HepG2 (cell line): ENCODE results near the gene C4orf36. TPM values are rescaled to one million over a fixed set of nuclear protein-coding genes. Genes with fewer than 3 reads are reported as not detected.

Experiments used
- ATAC-seq: fragments of 200-7000 bp; cut with Tn5 transposase; 3 replicates; pipeline ENCODE4 v1.9.1; 2020; ENCODE audit warnings: mild to moderate bottlenecking, moderate library complexity
- BruUV-seq: library from RNA; stranded (reverse); fragments of 400-500 nt; replicated peaks from 2 replicates; lab custom pipeline; 2021; lab: Mats Ljungman, UMichigan
- CTCF ChIA-PET: fragments of 300-600 bp; formaldehyde crosslinking; extraction: SDS; loops from one replicate; lab custom pipeline; 2021; ENCODE audit warnings: low total read pairs, inconsistent platforms, low intra/inter-chr PET ratio; lab: Yijun Ruan, JAX
- POLR2A ChIA-PET: fragments of 350-600 bp; sonication (Branson Sonifier 250); formaldehyde crosslinking; loops from one replicate; lab custom pipeline; 2020; ENCODE audit warnings: antibody characterized with exemption, inconsistent platforms; lab: Yijun Ruan, JAX
- DNase-seq: peaks from one replicate; pipeline ENCODE4 v3.0.0-alpha.2; 2015; ENCODE audit warnings: low spot score
- FAIRE-seq: peaks from 3 replicates; lab custom pipeline; 2011; peaks lifted over from hg19 to GRCh38; lab: Jason Lieb, UNC
- H2AFZ ChIP-seq: one replicate; pipeline ENCODE4 v1.6.1; 2011; ENCODE audit warnings: low read length, inconsistent platforms
- H3K27ac ChIP-seq: fragments of 300-600 bp; 3 replicates; pipeline ENCODE4 v1.8.0; 2011; ENCODE audit warnings: mixed run types, mild to moderate bottlenecking, mixed read lengths, low read length, inconsistent platforms; ENCODE audit not compliant: insufficient read depth; ENCODE audit errors: extremely low read length
- H3K27me3 ChIP-seq, 2 experiments: fragments of 200-600 bp in 1 of 2; 2 replicates in 1 of 2; 3 replicates in 1 of 2; pipeline versions ENCODE4 v1.6.0 to v1.8.0; 2011; ENCODE audit warnings: low read length in 2 of 2, mild to moderate bottlenecking in 2 of 2, moderate library complexity in 2 of 2, inconsistent platforms in 1 of 2; ENCODE audit not compliant: insufficient read depth in 2 of 2, control insufficient read depth in 1 of 2
- H3K36me3 ChIP-seq, 2 experiments: fragments of 200-600 bp in 1 of 2; replicated peaks in 1 of 2; 2 replicates in 1 of 2; 3 replicates in 1 of 2; pipeline versions ENCODE4 v1.5.1 to v1.8.0; 2011; ENCODE audit warnings: low read length in 2 of 2, inconsistent platforms in 1 of 2; ENCODE audit not compliant: insufficient read depth in 2 of 2, control insufficient read depth in 1 of 2
- H3K4me1 ChIP-seq: 2 replicates; pipeline ENCODE4 v1.5.1; 2012; ENCODE audit warnings: low read length, inconsistent platforms; ENCODE audit not compliant: insufficient read depth
- H3K4me2 ChIP-seq: 2 replicates; pipeline ENCODE4 v1.6.0; 2011; ENCODE audit warnings: low read depth, low read length, inconsistent platforms
- H3K4me3 ChIP-seq, 3 experiments: fragments of 200-600 bp in 1 of 3; sonication (generic), shearing (Covaris generic) in 1 of 3; replicated peaks in 1 of 3; 2 replicates each; pipeline ENCODE4 v1.5.1; 2011 to 2016; ENCODE audit warnings: low read length in 3 of 3, inconsistent platforms in 2 of 3, low read depth in 2 of 3, mild to moderate bottlenecking in 2 of 3, control low read depth in 1 of 3, mixed read lengths in 1 of 3; ENCODE audit not compliant: insufficient read depth in 1 of 3
- H3K79me2 ChIP-seq: one replicate; pipeline ENCODE4 v1.6.1; 2011; ENCODE audit warnings: low read length, inconsistent platforms; ENCODE audit not compliant: insufficient read depth
- H3K9ac ChIP-seq: 2 replicates; pipeline ENCODE4 v1.6.0; 2011; ENCODE audit warnings: mild to moderate bottlenecking, low read depth, low read length, inconsistent platforms; ENCODE audit not compliant: insufficient read depth
- H3K9me3 ChIP-seq: 2 replicates; pipeline ENCODE4 v1.5.1; 2012; ENCODE audit warnings: mild to moderate bottlenecking, low read length
- H4K20me1 ChIP-seq: 2 replicates; pipeline ENCODE4 v1.6.0; 2011; ENCODE audit warnings: inconsistent platforms, mild to moderate bottlenecking, low read length, moderate library complexity; ENCODE audit not compliant: insufficient read depth
- EHMT2 ChIP-seq: fragments of 200-600 bp; sonication (generic); IDR thresholded peaks from 2 replicates; pipeline ENCODE4 v1.7.0; 2017; ENCODE audit warnings: antibody characterized with exemption, low read depth, low read length, borderline replicate concordance
- GATAD2A ChIP-seq: IDR thresholded peaks from 2 replicates; pipeline ENCODE4 v1.6.1; 2016
- KLF12 ChIP-seq: sonication (generic); formaldehyde crosslinking; IDR thresholded peaks from 2 replicates; pipeline ENCODE4 v1.4.0; 2020; ENCODE audit warnings: missing genetic modification reagents, borderline replicate concordance
- KLF16 ChIP-seq, 2 experiments: sonication (generic) in 1 of 2; formaldehyde crosslinking in 1 of 2; IDR thresholded peaks; 2 replicates each; pipeline versions ENCODE4 v1.6.1 to v1.8.0; 2016 to 2023; ENCODE audit warnings: missing genetic modification reagents in 2 of 2, missing compliant biosample characterization in 1 of 2
- MNT ChIP-seq: fragments of 450-650 bp; IDR thresholded peaks from 2 replicates; pipeline ENCODE4 v1.6.1; 2016
- REPIN1 ChIP-seq: sonication (generic); formaldehyde crosslinking; IDR thresholded peaks from 2 replicates; pipeline ENCODE4 v1.8.0; 2022; ENCODE audit warnings: missing genetic modification reagents, low read depth, mild to moderate bottlenecking, borderline replicate concordance
- TBL1XR1 ChIP-seq: fragments of 150-350 bp; IDR thresholded peaks from 2 replicates; pipeline ENCODE4 v1.6.1; 2014; ENCODE audit warnings: borderline replicate concordance, low read length; ENCODE audit not compliant: partially characterized antibody
- THYN1 ChIP-seq: sonication (generic); formaldehyde crosslinking; IDR thresholded peaks from 2 replicates; pipeline ENCODE4 v1.8.1; 2023; ENCODE audit warnings: low read depth, mild to moderate bottlenecking, moderate library complexity, missing genetic modification reagents, borderline replicate concordance
- ZNF292 ChIP-seq: sonication (generic); formaldehyde crosslinking; IDR thresholded peaks from 2 replicates; pipeline ENCODE4 v1.8.1; 2022; ENCODE audit warnings: mild to moderate bottlenecking, low read depth, missing genetic modification reagents, borderline replicate concordance
- ZSCAN31 ChIP-seq: sonication (generic); formaldehyde crosslinking; IDR thresholded peaks from 2 replicates; pipeline ENCODE4 v1.5.0; 2020; ENCODE audit warnings: low read depth, mild to moderate bottlenecking, missing genetic modification reagents
- WGBS: methylation state at CpG from one replicate; pipeline ENCODE4 v1.1.6; 2017; ENCODE audit warnings: low lambda C conversion rate; 5-methylcytosine and 5-hydroxymethylcytosine counted together
- in situ Hi-C: cut with HindIII; loops from 2 replicates; pipeline ENCODE4 v1.10.0; 2017; ENCODE audit warnings: low pct_unique_long_range_greater_than_20kb; ENCODE audit not compliant: extremely low pct_ligation_motif_present
- intact Hi-C: fragments of 100-400 bp; cut with micrococcal nuclease; formaldehyde crosslinking; loops from one replicate; pipeline ENCODE4 v1.10.0; 2022; ENCODE audit not compliant: unreplicated experiment
- polyA plus RNA-seq, 8 experiments: library from polyadenylated mRNA; depleted of rRNA in 3 of 8; stranded (reverse) in 7 of 8; unstranded in 1 of 8; fragments of >200 nt; fragmentation: Illumina TruSeq in 4 of 8; extraction: Trizol in 4 of 8; gene quantifications; 2 replicates each; pipeline versions ENCODE4 v1.2.1 to v1.2.3, GENCODE V29; 2011 to 2016; ENCODE audit warnings: low read depth in 4 of 8, missing spikeins in 1 of 8, mixed read lengths in 1 of 8; ENCODE audit not compliant: insufficient read depth in 1 of 8
- total RNA-seq, 5 experiments: library from RNA; depleted of rRNA; stranded (reverse); fragments of >200 nt; fragmentation: Illumina TruSeq; extraction: Trizol; gene quantifications; 2 replicates each; pipeline ENCODE4 v1.2.3, GENCODE V29; 2016; ENCODE audit warnings: low read depth in 1 of 5
- TF ChIP-seq, protein P1 (sequence below): sonication (generic); formaldehyde crosslinking; IDR thresholded peaks from 2 replicates; pipeline ENCODE4 v1.4.0; 2020; ENCODE audit warnings: mild to moderate bottlenecking, missing genetic modification reagents
- TF ChIP-seq, protein P2 (sequence below): sonication (generic); formaldehyde crosslinking; IDR thresholded peaks from 2 replicates; pipeline ENCODE4 v1.4.0; 2020; ENCODE audit warnings: missing genetic modification reagents, borderline replicate concordance
- TF ChIP-seq, protein P3 (sequence below): sonication (generic); formaldehyde crosslinking; IDR thresholded peaks from 2 replicates; pipeline ENCODE4 v1.5.0; 2020; ENCODE audit warnings: missing genetic modification reagents
- TF ChIP-seq, protein P4 (sequence below): sonication (generic); formaldehyde crosslinking; IDR thresholded peaks from 2 replicates; pipeline ENCODE4 v1.8.1; 2022; ENCODE audit warnings: low read depth, mild to moderate bottlenecking, missing genetic modification reagents
- TF ChIP-seq, protein P5 (sequence below): sonication (generic); formaldehyde crosslinking; IDR thresholded peaks from 2 replicates; pipeline ENCODE4 v1.4.0; 2020; ENCODE audit warnings: missing genetic modification reagents

C4orf36 gene
- total and polyA plus RNA-seq, 2 of the 13 experiments (the other 11 are each of a cell fraction or from before 2014, with no cell fraction given), result 0.63 TPM; not detected in 1

GRCh38 chr4:86853209-86853608 lies 39.0 kb downstream of the C4orf36 start:
- Histone ChIP-seq H3K36me3 (no peaks in the 10 kb centered on the region), H3K4me3 (no peak overlapping the region), H2AFZ (no peak overlapping the region), H4K20me1 (no peaks in the 10 kb centered on the region), H3K79me2 (no peaks in the 10 kb centered on the region), H3K27ac (no peak overlapping the region), H3K4me2 (no peak overlapping the region), H3K4me1 (no peaks in the 10 kb centered on the region), H3K9me3 (no peaks in the 10 kb centered on the region), H3K27me3 (no peaks in the 10 kb centered on the region), H3K9ac (no peak overlapping the region)
- WGBS, result 15% methylated on average over 5 of the region's 5 CpGs
- ChIA-PET POLR2A (no interaction called here), CTCF (no interaction called here)
- TF ChIP-seq, protein P1, sequence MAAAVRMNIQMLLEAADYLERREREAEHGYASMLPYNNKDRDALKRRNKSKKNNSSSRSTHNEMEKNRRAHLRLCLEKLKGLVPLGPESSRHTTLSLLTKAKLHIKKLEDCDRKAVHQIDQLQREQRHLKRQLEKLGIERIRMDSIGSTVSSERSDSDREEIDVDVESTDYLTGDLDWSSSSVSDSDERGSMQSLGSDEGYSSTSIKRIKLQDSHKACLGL, result no peak
- no peak for TF ChIP-seq EHMT2
- no peak for TF ChIP-seq ZSCAN31 (CRISPR knock-in tag)
- TF ChIP-seq KLF12, result no peak
- no peak for TF ChIP-seq MNT
- no peak for TF ChIP-seq REPIN1 (CRISPR knock-in tag)
- TF ChIP-seq, protein P2, sequence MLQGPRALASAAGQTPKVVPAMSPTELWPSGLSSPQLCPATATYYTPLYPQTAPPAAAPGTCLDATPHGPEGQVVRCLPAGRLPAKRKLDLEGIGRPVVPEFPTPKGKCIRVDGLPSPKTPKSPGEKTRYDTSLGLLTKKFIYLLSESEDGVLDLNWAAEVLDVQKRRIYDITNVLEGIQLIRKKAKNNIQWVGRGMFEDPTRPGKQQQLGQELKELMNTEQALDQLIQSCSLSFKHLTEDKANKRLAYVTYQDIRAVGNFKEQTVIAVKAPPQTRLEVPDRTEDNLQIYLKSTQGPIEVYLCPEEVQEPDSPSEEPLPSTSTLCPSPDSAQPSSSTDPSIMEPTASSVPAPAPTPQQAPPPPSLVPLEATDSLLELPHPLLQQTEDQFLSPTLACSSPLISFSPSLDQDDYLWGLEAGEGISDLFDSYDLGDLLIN (CRISPR knock-in tag), result no peak
- no peak for TF ChIP-seq TBL1XR1
- no peak for TF ChIP-seq KLF16 (CRISPR knock-in tag; IDR thresholded peaks at IDR 0.05)
- TF ChIP-seq THYN1 (CRISPR knock-in tag), result no peak
- TF ChIP-seq, protein P3, sequence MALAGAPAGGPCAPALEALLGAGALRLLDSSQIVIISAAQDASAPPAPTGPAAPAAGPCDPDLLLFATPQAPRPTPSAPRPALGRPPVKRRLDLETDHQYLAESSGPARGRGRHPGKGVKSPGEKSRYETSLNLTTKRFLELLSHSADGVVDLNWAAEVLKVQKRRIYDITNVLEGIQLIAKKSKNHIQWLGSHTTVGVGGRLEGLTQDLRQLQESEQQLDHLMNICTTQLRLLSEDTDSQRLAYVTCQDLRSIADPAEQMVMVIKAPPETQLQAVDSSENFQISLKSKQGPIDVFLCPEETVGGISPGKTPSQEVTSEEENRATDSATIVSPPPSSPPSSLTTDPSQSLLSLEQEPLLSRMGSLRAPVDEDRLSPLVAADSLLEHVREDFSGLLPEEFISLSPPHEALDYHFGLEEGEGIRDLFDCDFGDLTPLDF, result no peak
- TF ChIP-seq, protein P4, sequence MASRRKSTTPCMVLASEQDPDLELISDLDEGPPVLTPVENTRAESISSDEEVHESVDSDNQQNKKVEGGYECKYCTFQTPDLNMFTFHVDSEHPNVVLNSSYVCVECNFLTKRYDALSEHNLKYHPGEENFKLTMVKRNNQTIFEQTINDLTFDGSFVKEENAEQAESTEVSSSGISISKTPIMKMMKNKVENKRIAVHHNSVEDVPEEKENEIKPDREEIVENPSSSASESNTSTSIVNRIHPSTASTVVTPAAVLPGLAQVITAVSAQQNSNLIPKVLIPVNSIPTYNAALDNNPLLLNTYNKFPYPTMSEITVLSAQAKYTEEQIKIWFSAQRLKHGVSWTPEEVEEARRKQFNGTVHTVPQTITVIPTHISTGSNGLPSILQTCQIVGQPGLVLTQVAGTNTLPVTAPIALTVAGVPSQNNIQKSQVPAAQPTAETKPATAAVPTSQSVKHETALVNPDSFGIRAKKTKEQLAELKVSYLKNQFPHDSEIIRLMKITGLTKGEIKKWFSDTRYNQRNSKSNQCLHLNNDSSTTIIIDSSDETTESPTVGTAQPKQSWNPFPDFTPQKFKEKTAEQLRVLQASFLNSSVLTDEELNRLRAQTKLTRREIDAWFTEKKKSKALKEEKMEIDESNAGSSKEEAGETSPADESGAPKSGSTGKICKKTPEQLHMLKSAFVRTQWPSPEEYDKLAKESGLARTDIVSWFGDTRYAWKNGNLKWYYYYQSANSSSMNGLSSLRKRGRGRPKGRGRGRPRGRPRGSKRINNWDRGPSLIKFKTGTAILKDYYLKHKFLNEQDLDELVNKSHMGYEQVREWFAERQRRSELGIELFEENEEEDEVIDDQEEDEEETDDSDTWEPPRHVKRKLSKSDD (CRISPR knock-in tag), result no peak
- no peak for TF ChIP-seq ZNF292 (CRISPR knock-in tag)
- no peak for TF ChIP-seq GATAD2A
- TF ChIP-seq, protein P5, sequence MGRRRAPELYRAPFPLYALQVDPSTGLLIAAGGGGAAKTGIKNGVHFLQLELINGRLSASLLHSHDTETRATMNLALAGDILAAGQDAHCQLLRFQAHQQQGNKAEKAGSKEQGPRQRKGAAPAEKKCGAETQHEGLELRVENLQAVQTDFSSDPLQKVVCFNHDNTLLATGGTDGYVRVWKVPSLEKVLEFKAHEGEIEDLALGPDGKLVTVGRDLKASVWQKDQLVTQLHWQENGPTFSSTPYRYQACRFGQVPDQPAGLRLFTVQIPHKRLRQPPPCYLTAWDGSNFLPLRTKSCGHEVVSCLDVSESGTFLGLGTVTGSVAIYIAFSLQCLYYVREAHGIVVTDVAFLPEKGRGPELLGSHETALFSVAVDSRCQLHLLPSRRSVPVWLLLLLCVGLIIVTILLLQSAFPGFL (CRISPR knock-in tag), result no peak
- intact Hi-C loops, result no loop called here
- in situ Hi-C loops, result no loop called here
- ATAC-seq, result no peak
- no peak for FAIRE-seq
- no TSS peak for BruUV-seq
- no peak for DNase-seq
